Measurements from ENCODE around the gene GALNTL6.

GALNTL6 gene

GRCh38 chr4:172599554-172599953 is 786.4 kb downstream of the GALNTL6 start:
- DNase-seq = no peak

- DNase-seq = no peak
These were observed 788.0 kb downstream of the GALNTL6 start for GRCh38 chr4:172601195-172601594.

- no peak for DNase-seq
These were observed 806.0 kb downstream of the GALNTL6 start for GRCh38 chr4:172619218-172619617.

DNA sequence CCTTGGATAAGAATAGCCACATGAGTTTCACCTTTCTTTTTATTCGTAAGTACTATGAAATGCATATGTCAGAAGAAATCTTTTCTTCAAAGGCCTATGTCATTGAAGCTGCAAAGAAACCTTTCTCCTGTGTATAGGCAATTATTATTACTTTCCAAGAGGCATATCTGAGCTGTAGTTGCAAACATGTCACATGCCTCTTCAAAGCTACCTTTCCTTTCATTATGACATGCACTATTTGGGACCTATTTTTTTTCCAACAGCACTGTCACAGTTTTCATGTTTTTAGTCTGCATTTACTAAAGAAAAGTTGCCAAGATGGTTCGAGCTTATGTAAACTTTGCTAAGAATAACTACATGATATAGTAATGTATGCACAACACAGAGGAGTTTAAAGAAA is 806.6 kb downstream of the GALNTL6 start:
- no peak for DNase-seq

- DNase-seq = no peak
These were observed 815.1 kb downstream of the GALNTL6 start for GRCh38 chr4:172628263-172628662.

DNA sequence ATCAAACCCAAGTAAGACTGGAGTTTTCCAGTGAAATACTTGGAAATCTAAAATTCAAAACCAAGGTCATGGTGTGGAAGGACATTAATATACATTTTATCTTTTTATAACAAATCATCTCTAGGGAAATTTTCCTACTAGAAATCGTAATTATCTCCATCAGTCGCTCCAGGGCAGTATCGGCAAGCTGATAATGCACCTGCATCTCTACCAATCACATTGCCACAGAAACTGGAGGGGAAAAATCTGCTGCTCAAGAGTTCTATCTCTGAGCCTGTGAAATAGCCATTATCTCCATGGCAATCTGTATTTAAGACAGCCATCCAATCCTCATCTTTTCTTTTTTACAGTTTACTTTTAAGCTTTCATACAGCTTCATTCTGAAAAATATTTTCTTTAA is 817.1 kb downstream of the GALNTL6 start:
- DNase-seq = no peak

GRCh38 chr4:172631832-172632231 is 818.6 kb downstream of the GALNTL6 start:
- DNase-seq = no peak

- DNase-seq = no peak
These were observed 835.3 kb downstream of the GALNTL6 start for GRCh38 chr4:172648471-172648870.

- no peak for DNase-seq
These were observed 835.9 kb downstream of the GALNTL6 start for GRCh38 chr4:172649143-172649542.

DNA sequence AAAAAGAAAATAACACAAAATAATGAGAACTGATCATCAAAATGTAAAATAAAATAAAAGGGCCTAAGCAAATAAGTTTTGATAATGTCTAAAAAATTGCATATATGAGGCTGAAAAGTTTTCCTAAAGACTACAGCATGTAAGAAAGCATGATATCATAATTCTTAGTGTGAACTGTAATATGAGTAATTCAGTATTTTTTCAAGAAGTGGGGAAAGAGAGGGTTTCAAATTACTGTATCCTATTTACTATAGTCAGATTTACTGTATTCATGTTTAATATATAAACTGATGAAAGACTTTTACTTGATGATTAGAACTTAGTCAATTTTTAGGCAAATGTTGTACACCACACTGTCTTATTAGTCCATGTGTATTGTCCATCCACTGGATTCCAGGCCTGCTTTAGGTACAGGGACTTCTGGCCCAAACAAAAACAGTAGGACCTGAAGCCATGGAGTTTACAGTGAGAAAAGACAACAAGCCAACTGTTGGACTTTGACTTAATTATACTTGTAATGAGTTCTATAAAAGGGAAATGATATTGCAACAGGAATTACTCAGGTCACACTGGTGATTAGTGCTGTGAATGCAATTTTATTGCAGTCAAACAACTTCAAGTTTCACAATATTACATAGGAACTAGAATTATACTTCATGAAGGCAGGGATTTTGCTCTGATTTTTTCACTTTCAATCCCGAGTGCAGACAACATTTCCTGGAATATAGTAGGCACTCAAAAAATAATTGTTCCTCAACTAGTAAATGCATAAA is 837.7 kb downstream of the GALNTL6 start:
- no peak for DNase-seq

DNA sequence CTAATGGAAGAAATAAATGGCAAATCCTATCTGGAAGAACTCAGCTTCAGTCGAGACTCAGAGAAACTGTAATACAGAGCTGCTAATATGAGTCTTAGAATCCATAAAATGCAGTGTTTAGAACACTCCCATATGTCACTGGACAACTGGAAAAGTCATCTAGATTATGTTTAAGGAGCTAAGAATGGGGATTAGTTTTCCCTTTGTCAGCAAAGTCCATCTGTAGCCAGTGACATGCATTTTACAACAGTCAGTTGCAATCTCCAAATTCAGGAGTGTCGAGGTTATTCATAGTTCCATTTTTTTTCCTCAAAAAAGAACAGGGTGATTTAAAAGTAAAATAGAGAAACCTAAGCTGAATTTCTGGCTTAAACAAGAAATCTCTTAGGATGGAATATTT is 838.8 kb downstream of the GALNTL6 start:
- no peak for DNase-seq

DNA sequence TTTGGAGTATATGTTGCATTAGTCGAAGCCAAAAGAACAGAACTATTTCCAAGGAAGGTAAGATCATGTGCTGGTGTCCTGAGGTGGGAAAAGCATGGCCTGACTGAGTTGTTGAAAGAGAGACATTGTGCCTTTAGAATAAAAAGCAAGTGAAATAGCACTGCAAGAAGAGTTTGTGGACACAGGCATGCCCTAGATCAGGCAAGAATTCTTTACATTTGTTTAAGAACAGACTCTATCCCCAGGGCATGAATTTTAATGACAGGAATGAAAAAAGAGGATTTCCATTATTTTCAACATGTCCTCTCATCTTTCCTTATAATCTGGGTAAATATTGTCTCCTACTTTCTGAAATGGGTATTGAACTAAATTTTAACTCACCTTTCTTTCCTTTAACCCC is 839.2 kb downstream of the GALNTL6 start:
- DNase-seq = no peak

DNA sequence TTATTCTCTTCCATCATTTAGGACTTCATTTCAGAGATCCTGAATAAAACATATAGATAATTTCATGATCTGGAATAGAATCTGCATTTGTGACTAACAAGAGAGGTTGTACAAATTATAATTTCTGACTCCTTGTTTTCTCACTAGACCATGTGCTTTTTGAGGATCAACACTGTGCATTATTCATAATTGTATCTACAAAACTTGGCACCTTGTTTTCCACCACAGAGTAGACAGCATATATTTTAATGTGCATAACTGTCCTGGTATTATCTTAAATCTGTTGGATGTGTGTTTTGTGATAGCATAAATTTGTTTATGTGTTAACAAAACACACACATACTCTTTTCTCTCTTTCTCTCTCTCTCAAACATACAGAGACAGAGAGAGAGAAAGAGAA is 840.5 kb downstream of the GALNTL6 start:
- DNase-seq = no peak

GRCh38 chr4:172654457-172654856 is 841.3 kb downstream of the GALNTL6 start:
- DNase-seq = no peak

GRCh38 chr4:172656055-172656454 is 842.9 kb downstream of the GALNTL6 start:
- DNase-seq = no peak

DNA sequence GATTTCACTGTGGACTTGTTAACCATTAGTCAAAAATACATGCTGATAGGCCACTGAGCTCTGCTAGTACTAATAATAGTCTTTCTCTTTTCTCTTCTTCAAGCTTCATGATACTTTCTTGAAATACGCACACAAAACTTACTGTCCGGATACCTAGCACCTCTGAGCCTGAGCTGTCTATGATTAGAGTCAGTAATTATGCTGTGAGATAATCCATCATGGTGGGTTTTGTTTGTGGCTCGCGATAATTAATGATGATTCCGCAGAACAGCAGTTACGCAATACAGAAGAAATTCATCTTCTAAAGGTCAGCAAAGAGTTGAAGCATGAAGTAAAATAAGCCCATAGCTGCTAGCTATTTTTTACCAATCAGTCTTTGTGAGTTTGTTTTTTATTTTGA is 843.9 kb downstream of the GALNTL6 start:
- no peak for DNase-seq

GRCh38 chr4:172660251-172660650 is 847.0 kb downstream of the GALNTL6 start:
- DNase-seq = no peak

DNA sequence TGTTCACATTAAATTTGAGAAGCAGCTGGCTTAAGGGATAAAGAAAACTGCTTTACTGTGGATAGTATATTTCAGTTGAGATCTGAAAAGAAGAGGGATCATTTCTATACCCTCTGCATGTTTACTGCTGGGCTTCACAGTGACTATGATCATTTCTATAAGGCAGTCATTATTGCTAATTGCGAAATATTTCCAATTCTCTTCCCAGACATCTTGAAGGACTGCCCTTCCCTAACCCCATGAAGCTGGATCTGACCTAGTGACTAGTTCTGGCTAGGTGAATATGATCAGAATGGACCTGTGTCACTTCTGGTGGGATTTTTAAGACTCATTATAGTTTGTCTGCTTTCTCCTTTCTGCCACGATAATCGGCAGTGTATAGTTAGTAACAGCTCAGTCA is 848.9 kb downstream of the GALNTL6 start:
- DNase-seq = no peak

DNA sequence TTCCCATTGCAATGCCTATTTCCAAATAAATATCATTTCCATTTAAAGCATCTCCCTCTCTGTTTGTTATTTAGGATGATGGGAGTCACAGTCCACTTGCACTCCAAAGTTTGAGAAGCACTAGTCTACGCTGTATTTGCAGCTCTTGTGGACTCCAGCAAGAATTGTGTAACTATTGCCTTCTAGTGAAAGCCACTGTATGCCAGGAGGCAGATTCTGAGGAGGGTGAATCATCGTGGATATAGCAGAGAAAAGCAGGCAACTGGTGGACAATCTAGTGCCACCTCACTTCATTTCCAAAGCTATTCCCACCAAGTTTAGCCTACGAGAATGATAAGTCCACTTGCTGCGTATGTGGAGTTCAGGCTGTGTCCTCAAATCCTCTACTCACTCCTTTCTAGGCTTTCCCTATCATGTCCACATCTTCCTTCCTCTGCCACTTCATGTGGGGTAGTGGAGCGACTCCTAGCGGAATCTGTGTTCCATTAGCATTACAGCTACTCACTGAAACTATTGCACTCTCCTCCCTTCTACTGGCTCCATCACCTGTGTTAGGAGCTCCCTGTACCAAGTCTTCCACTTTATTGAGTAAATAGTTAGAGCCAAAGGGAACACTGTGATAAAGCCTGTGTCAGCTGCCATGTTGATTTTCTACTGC is 853.6 kb downstream of the GALNTL6 start:
- no peak for DNase-seq

- no peak for DNase-seq
These were observed 861.6 kb downstream of the GALNTL6 start for GRCh38 chr4:172674811-172675210.

DNA sequence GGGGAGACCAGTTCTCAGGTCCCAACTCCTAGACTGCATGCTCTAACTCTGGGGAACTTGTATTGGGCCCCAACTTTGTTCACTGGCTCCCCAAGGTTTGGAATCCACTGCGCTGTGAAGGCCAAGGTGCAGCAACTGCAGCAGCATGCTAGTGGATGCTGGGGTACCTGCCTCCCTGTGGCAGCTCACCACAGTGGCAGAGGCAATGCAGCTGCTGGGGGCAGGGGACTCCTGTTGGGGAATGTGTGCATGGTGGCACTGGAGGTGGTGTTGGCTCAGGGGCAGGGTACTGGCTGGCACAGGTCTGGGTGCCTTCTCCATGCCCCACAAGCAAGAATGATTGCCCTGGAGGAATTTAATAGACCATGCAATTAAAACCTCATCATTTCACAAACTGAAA is 862.0 kb downstream of the GALNTL6 start:
- DNase-seq = no peak

GRCh38 chr4:172680691-172681090 is 867.5 kb downstream of the GALNTL6 start:
- DNase-seq = no peak

- DNase-seq = no peak
These were observed 869.8 kb downstream of the GALNTL6 start for GRCh38 chr4:172683021-172683420.

DNA sequence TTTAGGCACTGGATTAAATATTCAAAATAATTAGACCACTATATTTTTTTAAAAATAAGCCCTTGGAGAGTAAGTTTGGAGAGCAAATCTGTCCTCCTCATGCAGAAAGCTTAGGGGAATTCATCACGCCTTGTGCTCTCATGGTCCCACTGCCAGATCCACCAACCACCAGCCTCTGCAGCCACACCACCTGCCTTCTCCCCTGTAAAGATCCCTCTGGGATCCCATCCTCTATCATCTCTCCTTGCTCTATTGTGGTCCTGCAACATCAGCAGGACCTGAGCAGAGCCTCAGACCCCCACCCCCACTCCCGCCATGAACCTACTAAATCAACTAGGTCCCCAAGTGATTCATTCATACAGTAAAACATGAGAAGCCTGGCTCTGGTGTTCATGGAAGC is 872.8 kb downstream of the GALNTL6 start:
- DNase-seq = no peak

DNA sequence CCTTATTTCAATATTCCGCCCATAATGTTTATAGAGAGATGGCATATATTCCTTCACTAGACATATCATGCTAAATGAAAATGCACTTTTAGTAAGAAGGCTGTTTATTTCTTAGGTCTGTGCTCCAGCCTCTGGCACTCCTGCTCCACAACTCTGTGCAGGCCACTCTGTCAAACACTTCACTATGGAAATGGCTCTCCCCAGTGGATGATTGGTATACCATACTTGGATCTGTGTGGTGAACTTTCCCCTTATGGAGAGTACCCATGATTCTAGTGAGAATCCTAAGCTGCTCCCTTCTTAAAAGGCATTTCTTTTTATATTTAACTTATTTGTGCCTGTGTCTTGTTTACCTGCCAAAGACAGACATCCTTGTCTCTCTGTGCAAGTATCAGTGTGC is 875.3 kb downstream of the GALNTL6 start:
- DNase-seq = no peak

Measured in stimulated activated CD4-positive, alpha-beta T cell treated with anti-CD3 and anti-CD28 coated beads, Interleukin-1b, Interleukin-23, amount 100 ng/mL, for 48 hours (primary cell).